BJ (cell line): ENCODE measurements around the gene ZBTB39. TPM values are rescaled to one million over a fixed set of nuclear protein-coding genes. Genes with fewer than 3 reads are reported as not detected.

Source experiments
- CTCF ChIA-PET: fragments of 350-600 bp; formaldehyde crosslinking; extraction: SDS; loops from one replicate; lab custom pipeline; 2021; ENCODE audit warnings: antibody characterized with exemption, inconsistent platforms; lab: Yijun Ruan, JAX
- POLR2A ChIA-PET: fragments of 300-600 bp; sonication (Branson Sonifier 250); formaldehyde crosslinking; extraction: SDS; loops from one replicate; lab custom pipeline; 2021; ENCODE audit warnings: antibody characterized with exemption; lab: Charles Lee
- DNase-seq: peaks from one replicate; pipeline ENCODE4 v3.0.0-alpha.2; 2011; ENCODE audit warnings: low read depth
- H3K27me3 ChIP-seq: 2 replicates; pipeline ENCODE4 v1.6.0; 2011; ENCODE audit warnings: low read length; ENCODE audit not compliant: control insufficient read depth, insufficient read depth
- H3K36me3 ChIP-seq: 2 replicates; pipeline ENCODE4 v1.5.1; 2011; ENCODE audit warnings: low read length; ENCODE audit not compliant: control insufficient read depth, insufficient read depth
- H3K4me3 ChIP-seq: 2 replicates; pipeline ENCODE4 v1.5.1; 2011; ENCODE audit warnings: low read depth, mild to moderate bottlenecking, control low read depth, low read length
- polyA plus RNA-seq: library from polyadenylated mRNA; depleted of rRNA; stranded (reverse); fragments of >200 nt; gene quantifications from 2 replicates; pipeline ENCODE4 v1.2.3, GENCODE V29; 2011
- TF ChIP-seq, protein P1 (sequence below): IDR thresholded peaks from 2 replicates; pipeline ENCODE4 v1.5.1; 2011; ENCODE audit warnings: low read depth, mild to moderate bottlenecking, control low read depth, inconsistent platforms, low read length, moderate library complexity; ENCODE audit not compliant: insufficient read depth

Gene ZBTB39
- polyA plus RNA-seq, 1 experiment, result 4.2 TPM

- CTCF ChIA-PET, result interaction anchor here (0.6 kb wide), 1 partner anchor 9 kb away, joined by 3 read pairs; no protein-coding TSS in a partner anchor
- POLR2A ChIA-PET, result interaction anchor here (0.6 kb wide), 1 partner anchor 10 kb away, joined by 3 read pairs; no protein-coding TSS in a partner anchor
- no peaks in the 10 kb centered on the region for H3K36me3 ChIP-seq
- H3K27me3 ChIP-seq, result peaks cover 8% of the 10 kb centered on the region
- TF ChIP-seq, protein P1, sequence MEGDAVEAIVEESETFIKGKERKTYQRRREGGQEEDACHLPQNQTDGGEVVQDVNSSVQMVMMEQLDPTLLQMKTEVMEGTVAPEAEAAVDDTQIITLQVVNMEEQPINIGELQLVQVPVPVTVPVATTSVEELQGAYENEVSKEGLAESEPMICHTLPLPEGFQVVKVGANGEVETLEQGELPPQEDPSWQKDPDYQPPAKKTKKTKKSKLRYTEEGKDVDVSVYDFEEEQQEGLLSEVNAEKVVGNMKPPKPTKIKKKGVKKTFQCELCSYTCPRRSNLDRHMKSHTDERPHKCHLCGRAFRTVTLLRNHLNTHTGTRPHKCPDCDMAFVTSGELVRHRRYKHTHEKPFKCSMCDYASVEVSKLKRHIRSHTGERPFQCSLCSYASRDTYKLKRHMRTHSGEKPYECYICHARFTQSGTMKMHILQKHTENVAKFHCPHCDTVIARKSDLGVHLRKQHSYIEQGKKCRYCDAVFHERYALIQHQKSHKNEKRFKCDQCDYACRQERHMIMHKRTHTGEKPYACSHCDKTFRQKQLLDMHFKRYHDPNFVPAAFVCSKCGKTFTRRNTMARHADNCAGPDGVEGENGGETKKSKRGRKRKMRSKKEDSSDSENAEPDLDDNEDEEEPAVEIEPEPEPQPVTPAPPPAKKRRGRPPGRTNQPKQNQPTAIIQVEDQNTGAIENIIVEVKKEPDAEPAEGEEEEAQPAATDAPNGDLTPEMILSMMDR, result no peak
- H3K4me3 ChIP-seq, result no peak overlapping the region
- DNase-seq, result no peak
Observed at GRCh38 chr12:56958422-56958821, 47.9 kb downstream of the ZBTB39 start.

DNA sequence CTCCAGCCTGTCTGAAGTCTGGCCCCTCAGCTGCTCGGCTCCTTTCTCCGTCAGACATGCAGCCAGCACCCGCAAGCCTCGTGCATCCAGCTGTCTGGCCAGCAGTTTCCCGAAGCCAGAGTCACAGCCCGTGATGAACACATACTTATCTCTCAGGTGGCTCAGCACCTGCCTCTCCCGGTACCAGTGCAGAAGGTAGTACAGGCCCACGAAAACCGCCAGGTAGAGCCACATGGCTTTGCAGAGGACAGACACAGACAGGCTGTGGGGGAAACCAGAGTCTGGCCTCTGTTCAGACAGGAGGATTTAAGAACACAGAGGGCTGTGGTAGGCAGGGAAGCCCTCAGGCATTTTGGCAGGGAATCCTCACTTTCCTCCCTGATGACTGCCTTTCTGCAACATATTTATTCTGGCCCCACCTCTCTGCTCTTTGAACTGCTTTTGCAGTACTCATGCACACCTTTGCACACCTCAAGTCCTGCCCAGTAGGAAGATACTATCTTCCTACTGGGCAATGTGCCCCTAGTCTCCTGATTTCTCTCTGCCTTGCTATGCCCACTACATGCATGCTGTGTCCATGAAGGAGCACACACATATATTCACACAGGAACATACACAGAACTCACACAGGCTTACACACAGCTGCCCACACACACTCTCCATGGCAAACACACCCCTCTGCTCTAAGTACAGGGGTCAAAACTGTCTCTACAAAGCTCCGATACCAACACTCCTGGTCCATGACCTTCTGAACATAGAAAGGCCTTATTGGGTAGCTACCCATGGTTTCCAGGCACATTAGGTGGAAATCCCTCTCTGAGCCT, 48.9 kb downstream of the ZBTB39 start, which contains the start of gene RDH16:
Gene RDH16, minus strand, starts transcription at position 380 of the 824 bp plus-strand sequence. Its CDS starts 146 bp downstream, at position 234.
- no peaks in the 10 kb centered on the region for H3K36me3 ChIP-seq
- H3K4me3 ChIP-seq, result no peak within 1 kb of the TSS
- no peak for DNase-seq
- CTCF ChIA-PET, result interaction anchor here (0.6 kb wide), 1 partner anchor 8 kb away, joined by 3 read pairs; no protein-coding TSS in a partner anchor
- TF ChIP-seq, protein P1, result no peak
- peaks cover 10% of the 10 kb centered on the region for H3K27me3 ChIP-seq
- POLR2A ChIA-PET, result no interaction called here

GRCh38 chr12:56955631-56956256, 50.6 kb downstream of the ZBTB39 start:
- POLR2A ChIA-PET, result no interaction called here
- CTCF ChIA-PET, result no interaction called here
- Histone ChIP-seq H3K4me3 (no peak overlapping the region), H3K36me3 (no peaks in the 10 kb centered on the region), H3K27me3 (peaks cover 12% of the 10 kb centered on the region)
- TF ChIP-seq, protein P1, result no peak
- DNase-seq, result no peak

DNA sequence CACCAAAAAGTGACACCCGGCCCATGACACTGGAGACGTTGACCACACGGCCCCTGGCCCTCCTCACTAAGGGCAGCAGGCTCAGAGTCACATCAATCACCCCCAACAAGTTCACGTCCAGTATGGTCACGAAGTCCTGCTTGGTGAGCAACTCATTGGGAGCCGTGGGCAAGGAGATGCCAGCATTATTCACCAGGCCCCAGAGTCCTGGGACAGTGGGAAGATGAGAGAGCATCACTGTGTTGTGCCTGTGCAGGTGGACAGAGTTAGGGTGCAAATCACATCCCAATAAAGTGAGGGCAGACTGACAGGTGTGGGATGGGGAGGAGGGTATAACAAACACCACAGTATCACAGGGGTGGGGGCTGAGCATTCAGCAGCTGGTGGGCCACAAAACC, 51.4 kb downstream of the ZBTB39 start:
- no peak for DNase-seq
- TF ChIP-seq, protein P1, result no peak
- Histone ChIP-seq H3K36me3 (no peaks in the 10 kb centered on the region), H3K27me3 (peaks cover 12% of the 10 kb centered on the region), H3K4me3 (no peak overlapping the region)
- POLR2A ChIA-PET, result no interaction called here
- CTCF ChIA-PET, result no interaction called here
